Effector memory CD4-positive, alpha-beta T cell (primary cell): ENCODE data around the gene LIPT1.

Source experiments
- DNase-seq, 3 donors: peaks; one replicate each; pipeline ENCODE4 v3.0.0-alpha.2; 2020
- H3K27ac ChIP-seq: 2 replicates; pipeline ENCODE4 v1.7.0; 2013; ENCODE audit warnings: mild to moderate bottlenecking, low read length, moderate library complexity; ENCODE audit not compliant: insufficient read depth, poor library complexity, severe bottlenecking
- H3K27me3 ChIP-seq: replicated peaks from 2 replicates; pipeline ENCODE4 v1.7.0; 2013; ENCODE audit warnings: mild to moderate bottlenecking, low read length; ENCODE audit not compliant: insufficient read depth, control insufficient read depth, poor library complexity, severe bottlenecking
- H3K36me3 ChIP-seq: 2 replicates; pipeline ENCODE4 v1.7.0; 2013; ENCODE audit warnings: mild to moderate bottlenecking, low read length, moderate library complexity; ENCODE audit not compliant: control insufficient read depth, insufficient read depth
- H3K4me1 ChIP-seq: 2 replicates; pipeline ENCODE4 v1.7.0; 2013; ENCODE audit warnings: low read length, mild to moderate bottlenecking; ENCODE audit not compliant: control insufficient read depth, insufficient read depth, poor library complexity, severe bottlenecking
- H3K4me3 ChIP-seq: 2 replicates; pipeline ENCODE4 v1.7.0; 2013; ENCODE audit warnings: low read length, low read depth, mild to moderate bottlenecking; ENCODE audit not compliant: insufficient read depth, poor library complexity, severe bottlenecking
- H3K9me3 ChIP-seq: 2 replicates; pipeline ENCODE4 v1.7.0; 2013; ENCODE audit warnings: mild to moderate bottlenecking, low read length, moderate library complexity; ENCODE audit not compliant: control insufficient read depth

Gene LIPT1

DNA sequence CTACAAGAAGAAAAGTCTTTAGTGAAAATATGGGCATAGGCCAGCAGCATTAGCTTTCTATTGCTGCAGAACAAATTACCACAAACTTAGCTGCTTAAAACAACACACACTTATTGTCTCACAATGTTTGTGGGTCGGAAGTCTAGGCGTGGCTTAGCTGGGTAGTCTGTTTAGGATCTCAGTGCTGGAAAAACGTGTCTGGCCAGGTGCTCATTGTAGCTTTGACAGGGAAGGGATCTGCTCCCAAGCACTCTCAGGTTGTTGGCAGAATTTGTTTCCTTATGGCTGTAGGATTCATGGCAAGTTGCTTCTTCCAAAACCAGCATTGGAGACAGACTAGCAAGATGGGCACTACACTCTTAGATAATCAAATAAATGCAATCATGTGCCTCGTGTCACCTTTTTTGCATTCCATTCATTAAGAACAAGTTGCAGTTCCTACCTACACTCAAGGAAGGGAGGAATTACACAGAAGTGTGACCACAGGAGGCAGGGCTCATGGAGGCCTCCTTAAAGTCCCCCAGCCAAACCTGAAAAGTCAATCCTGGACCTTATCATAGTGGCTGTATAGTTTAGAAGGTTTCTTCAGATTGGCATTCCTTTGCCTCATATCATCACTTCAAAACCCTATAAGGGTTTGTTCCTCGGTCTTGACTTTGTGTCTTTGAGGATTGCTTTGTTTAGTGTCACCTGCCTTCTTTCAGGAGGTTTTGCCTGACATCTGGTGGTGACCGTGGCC is 43.5 kb downstream of the LIPT1 start:
- no peaks in the 10 kb centered on the region for H3K27me3 ChIP-seq
- no peaks in the 10 kb centered on the region for H3K4me1 ChIP-seq
- no peak overlapping the region for H3K4me3 ChIP-seq
- H3K9me3 ChIP-seq, result no peaks in the 10 kb centered on the region
- peaks cover 32% of the 10 kb centered on the region for H3K36me3 ChIP-seq
- DNase-seq, result no peak
- H3K27ac ChIP-seq, result no peak overlapping the region

DNA sequence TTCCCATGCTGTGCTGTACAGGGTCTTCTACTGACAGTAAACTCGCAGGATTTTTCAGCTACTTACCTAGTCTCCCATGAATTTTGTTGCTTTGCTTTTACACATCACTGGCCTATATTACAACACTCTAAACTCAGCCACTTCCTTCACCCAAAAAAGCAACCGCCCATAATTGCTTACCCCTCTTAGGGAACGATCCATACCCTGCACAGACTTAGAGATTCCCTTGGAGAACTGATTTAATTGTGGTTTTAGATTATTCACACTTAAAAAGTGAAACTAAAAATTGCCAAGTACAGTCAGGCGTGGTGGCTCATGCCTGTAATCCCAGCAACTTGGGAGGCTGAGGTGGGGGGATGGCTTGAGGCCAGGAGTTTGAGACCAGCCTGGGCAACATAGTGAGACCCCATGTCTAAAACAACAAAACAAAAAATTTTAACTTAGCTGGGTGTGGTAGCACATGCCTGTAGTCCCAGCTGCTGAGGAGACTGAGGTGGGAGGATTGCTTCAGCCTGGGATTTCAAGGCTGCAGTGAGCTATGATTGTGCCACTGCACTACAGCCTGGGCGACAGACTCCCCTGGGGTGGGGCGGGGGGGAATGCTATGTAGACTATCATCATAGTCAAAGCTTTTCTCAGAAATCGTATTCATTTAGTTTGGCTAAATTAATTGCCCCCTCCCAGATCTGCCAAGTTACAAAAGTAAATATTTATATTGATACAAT is 45.5 kb downstream of the LIPT1 start:
- DNase-seq, result no peak
- Histone ChIP-seq H3K36me3 (peaks cover 31% of the 10 kb centered on the region), H3K27ac (no peak overlapping the region), H3K9me3 (no peaks in the 10 kb centered on the region), H3K4me3 (no peak overlapping the region), H3K27me3 (no peaks in the 10 kb centered on the region), H3K4me1 (no peaks in the 10 kb centered on the region)

DNA sequence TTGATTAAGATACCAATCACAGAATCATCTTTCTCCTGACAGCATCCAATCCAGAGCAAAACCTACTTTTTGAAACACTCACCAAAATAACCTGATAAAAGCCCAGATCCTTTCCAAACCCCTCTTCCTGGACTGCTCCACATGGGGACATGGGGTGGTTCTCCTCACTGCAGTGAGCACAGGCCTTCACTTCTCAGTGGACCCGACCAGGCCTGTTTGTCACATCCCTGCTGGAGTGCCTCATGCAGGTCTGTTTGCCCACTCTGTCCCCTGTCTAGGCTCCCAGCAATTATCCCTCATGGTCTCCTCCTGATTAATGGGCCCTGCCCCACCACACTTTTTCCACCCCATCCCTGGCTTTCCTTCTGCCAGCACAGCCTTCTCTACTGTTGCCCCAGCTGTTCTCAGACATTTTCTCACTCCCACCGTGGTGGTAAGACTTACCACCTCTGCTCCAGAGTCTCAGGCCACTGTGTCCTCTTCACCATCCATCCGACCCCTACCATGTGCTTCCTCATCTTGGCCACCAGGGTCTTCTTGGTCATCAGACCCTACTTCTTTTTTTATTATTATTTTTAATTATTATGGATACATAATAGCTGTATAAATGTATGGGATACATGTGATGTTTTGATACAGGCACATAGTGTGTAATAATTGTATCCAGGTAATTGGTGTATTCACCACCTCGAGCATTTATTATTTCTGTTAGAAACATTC is 47.4 kb downstream of the LIPT1 start:
- H3K27ac ChIP-seq, result no peak overlapping the region
- H3K36me3 ChIP-seq, result peaks cover 14% of the 10 kb centered on the region
- no peaks in the 10 kb centered on the region for H3K9me3 ChIP-seq
- no peaks in the 10 kb centered on the region for H3K4me1 ChIP-seq
- H3K4me3 ChIP-seq, result no peak overlapping the region
- DNase-seq, result no peak
- no peaks in the 10 kb centered on the region for H3K27me3 ChIP-seq

DNA sequence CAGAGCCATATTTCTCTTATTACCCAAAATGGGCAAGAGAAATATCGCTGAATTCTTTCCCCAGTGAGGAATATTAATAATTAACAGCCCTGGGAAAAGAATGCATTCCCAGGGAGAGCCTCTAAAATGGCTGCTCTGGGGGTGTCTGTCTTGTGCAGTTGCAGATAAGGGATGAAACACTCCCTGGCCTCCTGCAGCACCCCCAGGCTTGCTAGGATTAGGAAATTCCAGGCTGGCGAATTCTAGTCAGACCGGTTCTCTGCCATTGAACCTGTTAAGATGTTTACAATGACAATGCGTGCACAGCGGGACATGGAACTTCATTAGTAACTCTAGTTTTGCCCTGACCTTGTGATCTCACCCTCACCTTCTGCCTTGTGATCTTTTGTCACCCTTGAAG is 50.7 kb downstream of the LIPT1 start:
- Histone ChIP-seq H3K36me3 (no peaks in the 10 kb centered on the region), H3K27me3 (no peaks in the 10 kb centered on the region), H3K9me3 (no peaks in the 10 kb centered on the region), H3K4me3 (no peak overlapping the region), H3K27ac (no peak overlapping the region), H3K4me1 (no peaks in the 10 kb centered on the region)
- no peak for DNase-seq
